Measurements from ENCODE around the gene PTGR3.

PTGR3 gene

GRCh38 chr18:75209129-75209950 is at the start of gene PTGR3:
Gene PTGR3 (minus strand): TSS chr18:75209139. CDS start chr18:75209058, 81 bp downstream.
- no peak for DNase-seq (ENCODE audit: low read depth, low spot score)
- H3K4me3 ChIP-seq (ENCODE audit: low read depth, low read length) = peak within 1 kb of the TSS; percentile 83
- CTCF ChIA-PET = interaction anchor here (1.0 kb wide), 1 partner anchor 557 kb away, joined by 3 read pairs; no protein-coding TSS in a partner anchor
- TF ChIP-seq CTCF (IDR thresholded peaks at IDR 0.05; ENCODE audit: insufficient read depth, low read length, missing control alignments) = no peak
- POLR2A ChIA-PET = no interaction called here

GRCh38 chr18:75257605-75258004 is 48.7 kb upstream of the PTGR3 start:
- TF ChIP-seq CTCF (IDR thresholded peaks at IDR 0.05; ENCODE audit: insufficient read depth, low read length, missing control alignments) = no peak
- DNase-seq (ENCODE audit: low read depth, low spot score) = no peak
- CTCF ChIA-PET = interaction anchor here (2.7 kb wide), 1 partner anchor 221 kb away, joined by 7 read pairs; no protein-coding TSS in a partner anchor
- H3K4me3 ChIP-seq (ENCODE audit: low read depth, low read length) = no peak overlapping the region
- POLR2A ChIA-PET = no interaction called here

- no peak for TF ChIP-seq CTCF (IDR thresholded peaks at IDR 0.05; ENCODE audit: insufficient read depth, low read length, missing control alignments)
- POLR2A ChIA-PET = no interaction called here
- no peak for DNase-seq (ENCODE audit: low read depth, low spot score)
- CTCF ChIA-PET = interaction anchor here (1.5 to 2.7 kb wide), 2 partner anchors 23 to 223 kb away, joined by 5 to 7 read pairs; no protein-coding TSS in a partner anchor
- H3K4me3 ChIP-seq (ENCODE audit: low read depth, low read length) = no peak overlapping the region
These were observed 47.4 kb upstream of the PTGR3 start for GRCh38 chr18:75256376-75256775.

GRCh38 chr18:75255094-75255493 is 46.2 kb upstream of the PTGR3 start:
- CTCF ChIA-PET = interaction anchor here (1.5 to 2.7 kb wide), 2 partner anchors 21 to 224 kb away, joined by 5 to 7 read pairs; no protein-coding TSS in a partner anchor
- TF ChIP-seq CTCF (IDR thresholded peaks at IDR 0.05; ENCODE audit: insufficient read depth, low read length, missing control alignments) = no peak
- DNase-seq (ENCODE audit: low read depth, low spot score) = no peak
- H3K4me3 ChIP-seq (ENCODE audit: low read depth, low read length) = no peak overlapping the region
- POLR2A ChIA-PET = interaction anchor here (0.8 kb wide), 1 partner anchor 9 kb away, joined by 3 read pairs; no protein-coding TSS in a partner anchor

- H3K4me3 ChIP-seq (ENCODE audit: low read depth, low read length) = no peak overlapping the region
- no peak for DNase-seq (ENCODE audit: low read depth, low spot score)
- POLR2A ChIA-PET = no interaction called here
- TF ChIP-seq CTCF (IDR thresholded peaks at IDR 0.05; ENCODE audit: insufficient read depth, low read length, missing control alignments) = no peak
- CTCF ChIA-PET = no interaction called here
These were observed 44.8 kb upstream of the PTGR3 start for GRCh38 chr18:75253784-75254183.

GRCh38 chr18:75253043-75253442 is 44.1 kb upstream of the PTGR3 start:
- ChIA-PET CTCF (no interaction called here), POLR2A (no interaction called here)
- TF ChIP-seq CTCF (IDR thresholded peaks at IDR 0.05; ENCODE audit: insufficient read depth, low read length, missing control alignments) = no peak
- H3K4me3 ChIP-seq (ENCODE audit: low read depth, low read length) = no peak overlapping the region
- no peak for DNase-seq (ENCODE audit: low read depth, low spot score)
